GM23338 (cell line): ENCODE results near the gene SPINK14. TPM values are rescaled to one million over a fixed set of nuclear protein-coding genes. Genes with fewer than 3 reads are reported as not detected.

Experiments used
- EZH2 ChIP-seq: fragments of 200-600 bp; sonication (generic); IDR thresholded peaks from one replicate; pipeline ENCODE4 v1.8.0; 2017; ENCODE audit warnings: antibody characterized with exemption, mild to moderate bottlenecking, low read depth; ENCODE audit not compliant: unreplicated experiment
- EZH2phosphoT487 ChIP-seq: fragments of 200-600 bp; sonication (generic); IDR thresholded peaks from one replicate; pipeline ENCODE4 v1.8.1; 2018; ENCODE audit warnings: antibody characterized with exemption; ENCODE audit not compliant: unreplicated experiment
- JUNB ChIP-seq: IDR thresholded peaks from one replicate; pipeline ENCODE4 v1.6.1; 2016; ENCODE audit warnings: antibody characterized with exemption; ENCODE audit not compliant: unreplicated experiment
- NANOG ChIP-seq: IDR thresholded peaks from 2 replicates; pipeline ENCODE4 v1.6.1; 2016; ENCODE audit warnings: antibody characterized with exemption, borderline replicate concordance
- POLR2AphosphoS5 ChIP-seq: IDR thresholded peaks from 2 replicates; pipeline ENCODE4 v1.6.1; 2016; ENCODE audit warnings: antibody characterized with exemption, low read depth
- STAT1 ChIP-seq: IDR thresholded peaks from one replicate; pipeline ENCODE4 v1.6.1; 2016; ENCODE audit warnings: antibody characterized with exemption; ENCODE audit not compliant: unreplicated experiment
- ZNF114 ChIP-seq: fragments of 250-450 bp; sonication (Bioruptor Pico); IDR thresholded peaks from 2 replicates; pipeline ENCODE4 v1.5.0; 2020; ENCODE audit warnings: mild to moderate bottlenecking, moderate library complexity
- ZNF331 ChIP-seq: fragments of 250-450 bp; sonication (Bioruptor Pico); IDR thresholded peaks from 2 replicates; pipeline ENCODE4 v1.5.0; 2020; ENCODE audit warnings: low read depth, mild to moderate bottlenecking, moderate library complexity
- polyA plus RNA-seq: library from polyadenylated mRNA; unstranded; fragments of >200 nt; fragmentation: Nextera tagmentation; extraction: Ambion mirVana; gene quantifications from 2 replicates; pipeline ENCODE4 v1.2.1, GENCODE V29; 2016
- total RNA-seq: library from RNA; depleted of rRNA; stranded (reverse); fragments of >200 nt; shearing (Covaris generic); gene quantifications from 2 replicates; pipeline ENCODE4 v1.2.3, GENCODE V29; 2014
- TF ChIP-seq, protein P1 (sequence below): fragments of 250-450 bp; sonication (Bioruptor Pico); IDR thresholded peaks from 2 replicates; pipeline ENCODE4 v1.5.0; 2020; ENCODE audit warnings: mild to moderate bottlenecking, moderate library complexity
- TF ChIP-seq, protein P2 (sequence below): IDR thresholded peaks from 2 replicates; pipeline ENCODE4 v1.6.1; 2016; ENCODE audit warnings: antibody characterized with exemption
- TF ChIP-seq, protein P3 (sequence below), 2 experiments: fragments of 200-600 bp in 1 of 2; sonication (generic) in 1 of 2; conservative IDR thresholded peaks; 2 replicates each; pipeline versions ENCODE4 v1.5.1 to v1.6.1; 2016 to 2017; ENCODE audit warnings: antibody characterized with exemption in 2 of 2, low read depth in 2 of 2, mild to moderate bottlenecking in 2 of 2, moderate library complexity in 1 of 2

SPINK14 gene
- total and polyA plus RNA-seq, 2 experiments from 2014 or later: not detected

DNA sequence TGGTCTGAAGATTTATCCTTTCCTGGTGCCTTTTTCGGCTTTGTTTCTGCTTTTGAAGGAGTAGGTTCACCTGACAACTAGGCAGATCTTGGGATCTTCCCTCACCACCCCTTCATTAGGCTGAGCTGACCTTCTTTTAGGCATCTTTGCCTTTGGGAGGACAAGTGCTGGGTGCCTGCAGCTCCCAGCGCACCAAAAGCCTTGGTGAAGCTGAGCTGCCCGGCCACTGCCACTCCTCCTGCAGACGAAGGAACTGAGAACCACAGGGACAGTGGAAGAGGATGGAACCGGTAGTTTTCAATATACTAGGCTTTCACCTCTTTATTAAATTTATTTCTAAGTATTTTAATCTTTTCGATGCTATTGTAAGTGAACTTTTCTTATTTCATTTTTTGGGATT, 53.2 kb downstream of the SPINK14 start (continued):
- TF ChIP-seq, protein P1, sequence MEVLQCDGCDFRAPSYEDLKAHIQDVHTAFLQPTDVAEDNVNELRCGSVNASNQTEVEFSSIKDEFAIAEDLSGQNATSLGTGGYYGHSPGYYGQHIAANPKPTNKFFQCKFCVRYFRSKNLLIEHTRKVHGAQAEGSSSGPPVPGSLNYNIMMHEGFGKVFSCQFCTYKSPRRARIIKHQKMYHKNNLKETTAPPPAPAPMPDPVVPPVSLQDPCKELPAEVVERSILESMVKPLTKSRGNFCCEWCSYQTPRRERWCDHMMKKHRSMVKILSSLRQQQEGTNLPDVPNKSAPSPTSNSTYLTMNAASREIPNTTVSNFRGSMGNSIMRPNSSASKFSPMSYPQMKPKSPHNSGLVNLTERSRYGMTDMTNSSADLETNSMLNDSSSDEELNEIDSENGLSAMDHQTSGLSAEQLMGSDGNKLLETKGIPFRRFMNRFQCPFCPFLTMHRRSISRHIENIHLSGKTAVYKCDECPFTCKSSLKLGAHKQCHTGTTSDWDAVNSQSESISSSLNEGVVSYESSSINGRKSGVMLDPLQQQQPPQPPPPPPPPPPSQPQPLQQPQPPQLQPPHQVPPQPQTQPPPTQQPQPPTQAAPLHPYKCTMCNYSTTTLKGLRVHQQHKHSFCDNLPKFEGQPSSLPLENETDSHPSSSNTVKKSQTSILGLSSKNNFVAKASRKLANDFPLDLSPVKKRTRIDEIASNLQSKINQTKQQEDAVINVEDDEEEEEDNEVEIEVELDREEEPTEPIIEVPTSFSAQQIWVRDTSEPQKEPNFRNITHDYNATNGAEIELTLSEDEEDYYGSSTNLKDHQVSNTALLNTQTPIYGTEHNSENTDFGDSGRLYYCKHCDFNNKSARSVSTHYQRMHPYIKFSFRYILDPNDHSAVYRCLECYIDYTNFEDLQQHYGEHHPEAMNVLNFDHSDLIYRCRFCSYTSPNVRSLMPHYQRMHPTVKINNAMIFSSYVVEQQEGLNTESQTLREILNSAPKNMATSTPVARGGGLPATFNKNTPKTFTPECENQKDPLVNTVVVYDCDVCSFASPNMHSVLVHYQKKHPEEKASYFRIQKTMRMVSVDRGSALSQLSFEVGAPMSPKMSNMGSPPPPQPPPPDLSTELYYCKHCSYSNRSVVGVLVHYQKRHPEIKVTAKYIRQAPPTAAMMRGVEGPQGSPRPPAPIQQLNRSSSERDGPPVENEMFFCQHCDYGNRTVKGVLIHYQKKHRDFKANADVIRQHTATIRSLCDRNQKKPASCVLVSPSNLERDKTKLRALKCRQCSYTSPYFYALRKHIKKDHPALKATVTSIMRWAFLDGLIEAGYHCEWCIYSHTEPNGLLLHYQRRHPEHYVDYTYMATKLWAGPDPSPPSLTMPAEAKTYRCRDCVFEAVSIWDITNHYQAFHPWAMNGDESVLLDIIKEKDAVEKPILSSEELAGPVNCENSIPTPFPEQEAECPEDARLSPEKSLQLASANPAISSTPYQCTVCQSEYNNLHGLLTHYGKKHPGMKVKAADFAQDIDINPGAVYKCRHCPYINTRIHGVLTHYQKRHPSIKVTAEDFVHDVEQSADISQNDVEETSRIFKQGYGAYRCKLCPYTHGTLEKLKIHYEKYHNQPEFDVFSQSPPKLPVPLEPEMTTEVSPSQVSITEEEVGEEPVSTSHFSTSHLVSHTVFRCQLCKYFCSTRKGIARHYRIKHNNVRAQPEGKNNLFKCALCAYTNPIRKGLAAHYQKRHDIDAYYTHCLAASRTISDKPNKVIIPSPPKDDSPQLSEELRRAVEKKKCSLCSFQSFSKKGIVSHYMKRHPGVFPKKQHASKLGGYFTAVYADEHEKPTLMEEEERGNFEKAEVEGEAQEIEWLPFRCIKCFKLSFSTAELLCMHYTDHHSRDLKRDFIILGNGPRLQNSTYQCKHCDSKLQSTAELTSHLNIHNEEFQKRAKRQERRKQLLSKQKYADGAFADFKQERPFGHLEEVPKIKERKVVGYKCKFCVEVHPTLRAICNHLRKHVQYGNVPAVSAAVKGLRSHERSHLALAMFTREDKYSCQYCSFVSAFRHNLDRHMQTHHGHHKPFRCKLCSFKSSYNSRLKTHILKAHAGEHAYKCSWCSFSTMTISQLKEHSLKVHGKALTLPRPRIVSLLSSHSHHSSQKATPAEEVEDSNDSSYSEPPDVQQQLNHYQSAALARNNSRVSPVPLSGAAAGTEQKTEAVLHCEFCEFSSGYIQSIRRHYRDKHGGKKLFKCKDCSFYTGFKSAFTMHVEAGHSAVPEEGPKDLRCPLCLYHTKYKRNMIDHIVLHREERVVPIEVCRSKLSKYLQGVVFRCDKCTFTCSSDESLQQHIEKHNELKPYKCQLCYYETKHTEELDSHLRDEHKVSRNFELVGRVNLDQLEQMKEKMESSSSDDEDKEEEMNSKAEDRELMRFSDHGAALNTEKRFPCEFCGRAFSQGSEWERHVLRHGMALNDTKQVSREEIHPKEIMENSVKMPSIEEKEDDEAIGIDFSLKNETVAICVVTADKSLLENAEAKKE (CRISPR knock-in tag): no peak
- TF ChIP-seq JUNB (no peak), STAT1 (no peak), POLR2AphosphoS5 (no peak), ZNF114 (CRISPR knock-in tag) (no peak), NANOG (no peak), ZNF331 (CRISPR knock-in tag) (no peak), EZH2phosphoT487 (no peak), EZH2 (no peak)
- TF ChIP-seq, protein P2, sequence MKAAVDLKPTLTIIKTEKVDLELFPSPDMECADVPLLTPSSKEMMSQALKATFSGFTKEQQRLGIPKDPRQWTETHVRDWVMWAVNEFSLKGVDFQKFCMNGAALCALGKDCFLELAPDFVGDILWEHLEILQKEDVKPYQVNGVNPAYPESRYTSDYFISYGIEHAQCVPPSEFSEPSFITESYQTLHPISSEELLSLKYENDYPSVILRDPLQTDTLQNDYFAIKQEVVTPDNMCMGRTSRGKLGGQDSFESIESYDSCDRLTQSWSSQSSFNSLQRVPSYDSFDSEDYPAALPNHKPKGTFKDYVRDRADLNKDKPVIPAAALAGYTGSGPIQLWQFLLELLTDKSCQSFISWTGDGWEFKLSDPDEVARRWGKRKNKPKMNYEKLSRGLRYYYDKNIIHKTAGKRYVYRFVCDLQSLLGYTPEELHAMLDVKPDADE: no peak
- TF ChIP-seq, protein P3, sequence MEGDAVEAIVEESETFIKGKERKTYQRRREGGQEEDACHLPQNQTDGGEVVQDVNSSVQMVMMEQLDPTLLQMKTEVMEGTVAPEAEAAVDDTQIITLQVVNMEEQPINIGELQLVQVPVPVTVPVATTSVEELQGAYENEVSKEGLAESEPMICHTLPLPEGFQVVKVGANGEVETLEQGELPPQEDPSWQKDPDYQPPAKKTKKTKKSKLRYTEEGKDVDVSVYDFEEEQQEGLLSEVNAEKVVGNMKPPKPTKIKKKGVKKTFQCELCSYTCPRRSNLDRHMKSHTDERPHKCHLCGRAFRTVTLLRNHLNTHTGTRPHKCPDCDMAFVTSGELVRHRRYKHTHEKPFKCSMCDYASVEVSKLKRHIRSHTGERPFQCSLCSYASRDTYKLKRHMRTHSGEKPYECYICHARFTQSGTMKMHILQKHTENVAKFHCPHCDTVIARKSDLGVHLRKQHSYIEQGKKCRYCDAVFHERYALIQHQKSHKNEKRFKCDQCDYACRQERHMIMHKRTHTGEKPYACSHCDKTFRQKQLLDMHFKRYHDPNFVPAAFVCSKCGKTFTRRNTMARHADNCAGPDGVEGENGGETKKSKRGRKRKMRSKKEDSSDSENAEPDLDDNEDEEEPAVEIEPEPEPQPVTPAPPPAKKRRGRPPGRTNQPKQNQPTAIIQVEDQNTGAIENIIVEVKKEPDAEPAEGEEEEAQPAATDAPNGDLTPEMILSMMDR (conservative IDR thresholded peaks at IDR 0.05; ENCODE audit: low read depth in 2 of 2): no peak
